HG02678 (cell line): Measurements from ENCODE around the gene FAP.
A peak's percentile ranks its signal among the peaks of the same experiment; 100 is the strongest.

ENCODE experiments used
- ATAC-seq: cut with Tn5 transposase; IDR thresholded peaks from one replicate; pipeline ENCODE4 v1.9.1; 2021; ENCODE audit warnings: mild to moderate bottlenecking, moderate library complexity; ENCODE audit not compliant: unreplicated experiment

The FAP gene

DNA sequence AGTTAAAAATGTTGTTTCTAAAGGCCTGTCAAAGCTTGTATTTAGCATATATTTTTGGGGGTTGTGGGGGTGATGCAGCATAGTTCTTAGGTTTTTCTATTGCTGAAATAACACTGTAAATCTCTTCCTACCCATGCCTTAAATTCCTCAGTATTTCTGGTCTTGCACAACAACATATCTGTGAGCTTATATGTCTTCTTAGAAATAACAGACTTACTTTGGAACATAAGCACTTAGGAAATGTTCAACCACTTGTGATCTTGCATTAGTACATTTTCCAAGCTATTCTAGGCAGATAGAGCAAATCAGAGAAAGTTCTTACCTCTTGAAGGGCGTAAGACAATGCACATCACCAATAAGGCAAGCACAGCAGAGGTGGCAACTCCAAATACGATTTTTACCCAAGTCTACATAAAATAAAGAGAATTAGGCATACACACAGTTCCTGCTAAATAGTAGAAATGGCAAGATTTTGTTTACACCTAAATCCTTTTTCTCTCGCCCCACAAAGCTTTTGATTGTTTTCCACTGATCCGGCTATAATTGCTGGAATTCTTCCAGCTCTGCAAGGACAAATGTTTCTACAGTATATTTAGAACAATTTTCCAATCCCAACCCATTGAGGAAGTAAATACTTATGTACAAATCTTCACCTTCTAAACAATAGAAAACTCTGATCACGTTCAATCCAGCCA lies 512 bp downstream of the FAP start:
- no peak for ATAC-seq

DNA sequence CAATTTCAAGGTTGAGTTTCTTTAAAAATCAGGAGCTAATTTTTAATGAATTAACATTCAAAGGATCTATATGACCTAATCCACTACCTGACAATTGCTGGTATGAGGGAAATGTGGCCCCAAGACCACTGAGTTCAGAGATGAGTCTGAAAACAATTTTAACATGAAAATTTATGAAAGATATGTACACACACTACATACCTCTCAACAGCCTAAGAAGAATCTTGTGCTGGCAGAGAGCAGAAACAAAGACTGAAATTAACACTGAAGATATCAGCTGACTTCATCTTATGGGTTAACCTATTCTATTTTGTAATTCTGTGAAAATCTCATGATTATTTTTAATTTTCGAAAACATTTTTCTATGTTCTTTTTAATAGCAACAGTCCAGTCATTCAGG lies 1.7 kb downstream of the FAP start:
- no peak for ATAC-seq

DNA sequence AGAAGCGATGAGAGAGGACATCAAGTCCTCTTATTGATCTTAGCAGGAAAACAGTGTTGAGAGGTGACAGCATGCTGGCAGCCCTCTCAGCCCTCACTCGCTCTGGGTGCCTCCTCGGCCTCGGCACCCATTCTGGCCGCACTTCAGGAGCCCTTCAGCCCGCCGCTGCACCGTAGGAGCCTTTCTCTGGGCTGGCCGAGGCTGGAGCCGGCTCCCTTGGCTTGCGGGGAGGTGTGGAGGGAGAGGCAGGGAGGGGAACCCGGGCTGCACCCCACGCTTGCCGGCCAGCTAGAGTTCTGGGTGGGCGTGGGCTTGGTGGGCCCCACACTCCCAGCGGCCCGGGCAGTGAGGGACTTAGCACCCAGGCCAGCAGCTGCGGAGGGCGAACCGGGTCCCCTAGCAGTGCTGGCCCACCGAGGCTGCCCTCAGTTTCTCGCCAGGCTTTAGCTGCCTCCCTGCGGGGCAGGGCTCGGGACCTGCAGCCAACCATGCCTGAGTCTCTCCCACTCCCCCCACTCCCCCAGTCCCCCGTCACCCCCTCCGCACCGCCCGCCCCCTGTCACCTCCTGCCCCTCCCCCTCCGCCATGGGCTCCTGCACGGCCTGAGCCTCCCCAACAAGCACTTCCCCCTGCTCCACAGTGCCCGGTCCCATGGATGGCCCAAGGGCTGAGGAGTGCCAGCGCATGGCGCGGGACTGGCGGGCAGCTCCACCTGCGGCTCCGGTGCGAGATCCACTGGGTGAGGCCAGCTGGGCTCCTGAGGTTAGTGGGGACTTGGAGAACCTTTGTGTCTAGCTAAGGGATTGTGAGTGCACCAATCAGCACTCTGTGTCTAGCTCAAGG lies 8.4 kb downstream of the FAP start:
- no peak for ATAC-seq

DNA sequence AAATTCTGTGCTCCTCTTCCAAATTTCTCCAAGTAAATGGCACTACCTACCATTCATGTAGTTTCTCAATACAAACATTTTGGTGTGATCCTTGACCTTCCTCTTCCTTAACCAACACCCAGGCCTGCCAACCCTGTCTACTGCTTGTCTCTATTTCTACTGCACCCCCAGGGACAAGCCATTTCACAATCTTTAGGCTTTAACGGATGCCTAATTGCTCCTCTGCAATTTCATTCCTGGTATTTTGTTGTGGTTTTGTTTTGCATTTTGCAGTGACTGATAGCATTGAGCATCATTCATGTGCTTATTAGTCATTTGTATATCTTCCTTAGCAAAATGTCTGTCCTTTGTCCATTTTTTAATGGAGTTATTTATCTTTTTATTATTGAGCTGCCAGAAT lies 10.0 kb downstream of the FAP start:
- no peak for ATAC-seq

DNA sequence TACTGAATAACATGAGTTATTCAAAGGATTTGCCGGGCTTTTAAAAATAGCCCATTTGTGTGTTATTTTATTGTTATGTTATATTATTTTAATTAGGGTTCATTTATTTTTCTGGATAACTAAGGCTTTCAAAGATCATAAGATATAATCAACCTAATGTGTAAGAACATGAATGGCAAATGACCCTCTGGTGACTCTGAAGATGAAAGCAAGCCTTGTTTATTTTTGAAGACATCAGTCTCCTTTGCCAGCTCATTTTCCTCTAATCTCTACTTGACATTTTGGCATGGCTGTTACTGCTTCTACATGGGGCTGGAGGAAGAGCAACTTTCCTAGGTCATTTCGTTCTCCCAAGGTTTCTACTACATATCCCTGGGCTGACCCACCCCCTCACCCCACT lies 10.6 kb downstream of the FAP start:
- no peak for ATAC-seq

DNA sequence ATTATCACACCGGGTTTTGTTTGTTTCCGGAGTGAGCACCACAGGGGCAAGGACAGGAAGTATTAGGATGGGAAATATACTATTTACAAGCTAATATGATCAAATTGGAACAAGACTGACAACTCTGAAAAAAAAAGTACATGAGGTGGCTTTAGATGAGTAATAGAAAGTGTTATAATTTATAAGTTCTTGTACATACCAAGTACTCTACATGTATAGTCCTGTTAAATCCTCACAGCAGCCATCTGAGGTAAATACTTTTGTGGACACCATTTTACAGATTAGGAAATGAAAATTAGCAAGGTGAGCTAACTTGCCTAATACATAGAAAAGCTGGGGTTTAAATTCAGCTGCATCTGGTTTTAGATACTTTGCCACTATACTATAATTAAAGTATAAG lies 11.2 kb downstream of the FAP start:
- ATAC-seq: no peak

DNA sequence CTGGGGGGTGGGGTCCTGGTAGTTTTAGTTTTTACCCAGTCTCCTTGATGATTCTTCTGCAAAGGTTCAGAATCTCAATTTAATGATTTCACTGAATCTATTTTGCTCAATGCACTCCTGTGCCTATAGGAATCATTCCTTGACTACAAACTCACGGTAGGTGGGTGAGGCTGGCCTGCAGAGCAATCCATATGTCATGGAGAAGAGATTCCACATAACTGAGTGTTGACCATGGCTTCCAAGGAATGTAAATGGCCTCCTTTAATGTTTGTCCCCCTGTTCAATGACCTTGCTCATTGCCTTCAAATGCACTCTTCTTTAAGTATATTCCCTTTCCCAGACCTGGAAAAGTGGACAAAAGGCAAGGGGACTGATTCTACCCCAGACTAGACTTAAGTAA lies 12.5 kb downstream of the FAP start:
- ATAC-seq: no peak

DNA sequence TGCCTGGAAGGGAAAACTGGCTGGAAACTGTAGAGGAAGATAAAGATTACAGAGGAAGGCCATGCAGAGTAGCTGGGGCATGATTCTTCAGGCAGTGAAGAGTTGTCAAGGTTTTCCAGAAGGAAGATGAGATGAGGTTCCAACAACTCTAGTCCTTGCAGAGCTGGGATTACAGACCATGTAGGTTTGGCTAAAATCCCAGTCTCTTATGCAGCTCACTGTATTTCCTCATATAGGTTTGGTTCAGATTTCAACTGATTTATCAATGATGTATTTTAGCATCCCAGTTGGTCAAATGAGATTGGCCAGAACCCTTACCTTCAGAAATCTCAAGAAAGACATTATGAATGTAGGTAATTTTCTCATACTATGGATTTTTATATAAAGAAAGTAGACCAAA lies 16.4 kb downstream of the FAP start:
- no peak for ATAC-seq

DNA sequence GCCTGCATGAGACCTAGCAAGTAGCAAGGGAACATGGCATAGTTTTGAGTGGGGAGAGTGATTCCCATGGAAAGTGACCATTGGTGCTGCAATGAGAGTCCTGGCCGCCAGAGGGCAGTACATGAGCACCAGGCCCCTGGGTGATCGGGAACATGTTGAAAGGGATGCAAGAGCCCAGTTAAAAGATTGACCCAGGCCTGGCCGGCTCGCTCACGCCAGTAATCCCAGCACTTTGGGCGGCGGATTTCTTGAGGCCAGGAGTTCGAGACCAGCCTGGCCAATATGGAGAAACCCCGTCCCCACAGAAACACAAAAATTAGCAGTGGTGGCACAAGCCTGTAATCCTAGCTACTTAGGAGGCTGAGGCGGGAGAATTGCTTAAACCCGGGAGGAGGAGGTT lies 22.2 kb downstream of the FAP start:
- peak; percentile 94 for ATAC-seq

DNA sequence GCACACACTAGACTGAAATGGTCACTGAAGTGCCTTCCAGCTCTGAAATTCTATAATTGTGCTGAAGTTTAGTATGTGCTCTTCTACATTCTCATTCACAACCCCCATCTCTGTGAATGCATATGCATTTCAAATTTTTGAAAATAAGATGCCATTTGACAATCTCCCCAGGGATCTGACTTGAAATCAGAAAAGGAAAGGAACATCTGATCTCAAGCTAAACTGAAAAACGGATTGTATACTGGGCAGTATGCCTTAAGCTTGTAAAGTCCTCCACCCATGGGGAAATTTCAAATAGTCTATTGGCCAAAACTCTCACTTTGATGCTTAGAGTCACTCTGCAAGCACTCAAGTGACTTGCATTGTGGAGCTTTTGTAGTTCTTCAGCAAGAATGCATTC lies 22.9 kb downstream of the FAP start:
- ATAC-seq: no peak

DNA sequence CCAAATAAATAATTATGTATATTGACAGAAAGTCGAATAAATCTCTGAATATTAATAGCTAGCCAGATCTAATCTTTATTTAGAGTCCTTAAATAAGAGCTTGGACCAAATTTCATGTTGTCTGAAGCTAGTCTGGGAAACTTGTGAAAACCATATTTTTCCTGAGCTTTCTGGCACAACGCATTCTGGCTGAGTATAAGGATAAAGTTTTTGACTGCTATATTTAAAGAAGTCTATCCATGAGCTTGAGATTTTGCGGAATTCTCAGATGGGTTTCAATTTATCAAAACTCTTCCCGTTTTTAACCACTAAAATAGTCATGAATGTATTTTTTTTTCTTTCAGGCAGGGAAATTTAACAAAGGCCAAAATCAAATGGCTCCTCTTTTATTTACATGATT lies 23.8 kb downstream of the FAP start:
- no peak for ATAC-seq

DNA sequence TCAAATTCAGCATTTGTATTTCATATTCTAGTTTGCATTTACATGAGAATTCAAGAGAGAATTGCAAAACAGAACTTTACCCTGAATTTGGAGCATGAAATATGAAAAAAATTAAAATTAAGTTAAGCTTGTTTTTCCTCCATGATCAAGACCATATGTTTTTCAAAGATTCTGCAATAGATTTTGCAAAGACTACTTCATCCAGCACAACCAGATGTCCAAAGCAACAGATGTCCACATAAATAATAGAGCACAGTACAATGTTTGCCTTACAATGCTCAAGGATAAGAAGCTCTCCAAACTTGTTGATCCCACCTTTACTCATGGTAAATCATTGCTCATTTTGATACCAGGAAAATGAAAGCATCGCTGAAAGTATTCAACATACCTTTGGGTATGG lies 25.6 kb downstream of the FAP start:
- ATAC-seq: no peak

DNA sequence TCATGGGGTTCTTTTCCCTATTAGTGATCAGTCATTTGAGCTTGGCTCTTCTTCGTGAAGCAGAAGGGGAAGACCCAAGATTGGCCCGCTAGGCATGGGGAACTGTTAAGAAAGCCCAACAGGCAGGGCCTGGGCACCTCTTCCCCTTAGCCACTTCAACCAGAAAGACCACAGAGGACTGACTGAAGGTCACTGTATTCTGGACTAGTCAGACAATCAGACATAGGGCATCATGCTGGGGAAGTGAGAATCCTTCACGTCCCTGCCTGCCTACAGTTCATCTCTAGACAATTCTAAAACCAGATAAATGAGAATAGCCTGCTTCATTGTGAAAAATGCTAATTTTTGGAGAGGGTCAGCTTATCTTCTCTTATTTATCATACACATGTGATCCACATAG lies 28.1 kb downstream of the FAP start:
- no peak for ATAC-seq

DNA sequence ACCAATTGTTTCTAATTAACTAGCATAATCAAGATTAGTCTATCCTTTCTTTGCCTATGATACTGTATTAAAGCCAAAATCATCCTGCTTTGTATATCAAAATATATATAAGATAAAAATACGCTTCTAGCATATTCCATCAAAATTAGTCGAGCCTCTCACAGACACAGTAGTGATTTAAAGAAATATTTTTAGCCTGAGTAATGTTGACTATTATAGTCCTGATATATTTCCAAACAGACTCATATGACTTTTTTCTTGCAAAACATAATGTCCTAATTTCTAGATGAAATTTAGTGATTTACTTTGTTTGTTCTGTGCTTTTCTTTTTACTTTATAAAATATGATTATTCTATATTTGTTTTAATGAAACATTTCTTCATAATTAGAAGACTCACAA lies 30.9 kb downstream of the FAP start:
- no peak for ATAC-seq

DNA sequence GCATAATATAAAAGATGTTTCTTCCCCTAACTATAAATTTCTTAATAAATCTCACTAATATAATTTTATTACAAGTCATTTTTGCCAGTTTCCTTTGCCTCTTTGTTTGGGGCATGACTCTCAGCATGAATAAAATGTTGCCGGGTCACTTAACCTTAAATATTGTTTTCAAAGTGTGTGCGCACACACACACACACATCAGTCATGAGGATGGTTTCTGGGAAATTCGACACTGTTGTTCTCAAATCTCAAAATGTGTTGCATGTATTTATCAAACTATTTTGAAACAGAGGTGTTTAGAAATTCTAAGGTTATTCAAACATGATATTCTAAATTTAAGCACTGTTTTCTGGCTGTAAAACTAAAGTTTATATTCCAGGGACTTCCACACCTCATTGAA lies 31.5 kb downstream of the FAP start:
- no peak for ATAC-seq

DNA sequence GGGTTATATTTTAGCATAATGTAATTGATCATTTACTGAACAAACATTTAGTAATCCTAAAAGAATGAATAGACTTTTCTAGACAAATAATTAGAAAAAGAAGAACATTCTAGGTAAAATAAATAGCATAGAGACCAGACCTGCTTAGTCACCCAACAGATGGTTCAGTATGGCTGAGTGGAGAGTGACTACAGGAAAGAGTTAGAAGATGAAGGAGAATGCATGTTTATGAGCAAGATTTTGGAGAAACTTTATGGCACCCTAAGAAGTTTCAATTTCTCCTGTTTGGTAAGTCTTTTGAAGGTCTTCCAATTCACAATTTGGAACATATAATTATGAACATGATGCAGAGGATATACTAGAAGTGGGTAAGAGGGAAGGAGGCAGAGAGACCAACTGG lies 32.9 kb downstream of the FAP start:
- ATAC-seq: no peak

DNA sequence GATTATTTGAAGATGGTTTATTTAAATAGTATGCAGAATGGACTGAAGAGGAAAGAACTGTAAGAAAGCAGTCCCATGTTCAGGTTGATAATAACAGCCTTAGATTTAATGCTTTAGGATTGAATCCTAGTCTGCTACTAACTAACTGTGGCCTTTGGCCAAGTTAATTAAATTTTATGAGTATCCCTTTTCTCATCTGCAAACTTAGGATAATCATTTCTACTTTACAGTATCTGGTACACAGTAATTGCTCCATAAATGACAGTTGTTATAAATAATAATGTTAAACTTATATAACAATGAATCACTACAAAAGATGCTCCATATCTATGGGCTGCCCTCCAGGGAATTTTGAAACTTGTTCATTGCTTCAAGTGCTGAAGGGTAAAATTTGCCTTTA lies 41.0 kb downstream of the FAP start:
- no peak for ATAC-seq

DNA sequence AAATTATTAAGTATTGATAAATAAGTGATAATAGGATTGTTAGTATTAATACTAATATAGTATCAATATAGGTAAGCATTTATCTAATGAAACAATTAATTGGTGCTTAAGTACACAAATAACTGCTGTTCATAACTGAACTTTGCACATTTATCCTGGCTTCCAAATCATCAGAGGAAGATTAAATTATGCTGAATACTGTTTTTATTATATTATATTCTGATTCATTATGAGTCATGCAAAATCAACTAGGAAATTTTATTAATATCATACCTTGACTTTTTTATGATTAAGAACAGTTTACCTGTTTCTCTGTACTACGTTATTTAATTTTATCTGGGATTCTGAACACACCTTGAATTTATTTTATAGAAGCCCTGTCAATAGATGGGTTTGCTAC lies 42.6 kb downstream of the FAP start:
- ATAC-seq: no peak

DNA sequence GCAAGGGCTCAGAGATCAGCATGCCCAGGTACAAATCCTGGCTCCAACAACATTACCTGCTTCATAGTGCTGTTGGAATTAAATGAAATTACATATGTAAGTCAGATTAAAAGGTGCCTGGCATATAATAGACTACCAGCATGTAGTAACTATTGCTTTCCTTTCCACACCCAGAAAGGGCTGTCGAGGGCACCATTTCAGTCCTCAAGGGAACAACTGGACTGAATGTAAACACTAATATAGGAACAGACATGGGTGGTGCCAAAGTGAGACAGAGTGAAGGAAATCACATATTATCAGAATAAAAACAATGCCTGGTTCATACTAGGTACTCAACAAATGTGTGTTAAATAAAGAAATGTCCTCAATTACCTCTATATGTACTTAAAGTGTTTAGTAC lies 43.3 kb downstream of the FAP start:
- ATAC-seq: no peak

DNA sequence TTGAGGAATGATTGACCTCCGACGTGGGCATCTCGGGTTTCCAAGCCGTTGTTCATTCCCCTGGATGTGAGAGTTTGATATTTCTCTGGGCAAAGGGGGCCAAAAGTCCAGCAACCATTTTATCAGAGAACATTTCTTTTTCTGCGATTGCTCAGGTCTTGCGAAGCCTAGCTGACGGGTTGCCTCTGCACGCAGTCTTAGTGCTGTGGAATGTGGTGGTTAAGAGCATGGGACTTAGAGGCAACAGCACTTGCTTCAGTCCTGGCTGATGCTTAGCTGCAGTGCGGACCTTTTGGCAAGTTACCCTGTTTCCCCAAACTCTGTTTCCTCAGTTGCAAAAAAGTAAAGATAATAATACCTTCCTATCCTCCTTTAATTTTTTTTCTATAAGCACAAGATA lies 45.0 kb downstream of the FAP start:
- no peak for ATAC-seq

DNA sequence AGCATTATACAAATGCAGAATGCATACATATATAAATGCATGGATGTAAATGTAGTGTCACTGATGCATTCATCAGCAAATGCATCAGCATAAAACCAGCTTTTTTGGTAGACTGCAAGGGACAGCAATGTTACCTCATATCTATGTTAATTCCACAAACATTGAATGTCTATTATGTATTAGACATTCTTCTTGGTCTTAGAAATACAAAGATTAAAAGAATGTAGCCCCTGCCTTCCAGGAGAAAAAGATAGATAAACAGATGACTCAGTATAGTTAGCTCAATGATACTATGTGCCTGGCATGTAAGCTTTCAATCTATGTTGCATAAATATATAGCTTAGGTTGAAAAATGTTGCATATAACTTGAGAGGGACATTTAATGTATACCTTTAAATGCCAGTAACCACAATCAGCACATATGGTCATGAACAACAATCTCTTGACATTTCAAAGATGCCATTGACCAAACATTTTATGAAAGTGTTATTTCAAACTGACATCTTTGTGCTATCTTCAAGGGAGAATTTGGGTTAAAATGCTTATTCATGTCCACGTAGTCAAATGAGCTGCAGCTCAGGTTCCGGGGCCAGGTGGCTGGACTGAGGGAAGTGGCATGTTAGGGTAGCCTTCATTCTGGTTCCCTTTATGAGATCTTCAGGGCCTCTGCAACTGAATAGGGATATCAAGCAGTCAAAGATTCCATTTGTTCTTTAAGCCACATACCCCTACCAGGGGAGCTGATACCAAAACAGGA lies 46.0 kb downstream of the FAP start:
- no peak for ATAC-seq

DNA sequence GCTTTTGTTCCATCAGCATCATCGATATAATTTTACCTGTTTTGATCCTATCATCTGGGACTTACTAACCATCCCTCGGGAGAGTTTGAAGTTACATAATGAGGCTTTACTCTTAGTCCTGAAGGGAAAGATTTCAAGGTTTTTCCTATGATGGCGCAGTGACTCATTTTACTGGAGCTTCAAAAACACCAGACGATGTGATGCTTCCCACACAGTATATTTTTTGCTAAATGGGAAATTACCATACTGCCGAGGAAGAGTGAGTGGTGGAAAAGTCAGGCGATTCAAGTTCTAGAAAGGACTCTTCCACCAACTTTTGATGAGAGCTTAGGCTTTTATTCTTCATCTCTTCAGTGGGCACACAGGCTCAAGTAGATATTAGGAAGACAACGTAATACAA lies 46.6 kb downstream of the FAP start:
- ATAC-seq: no peak
